Esophagus squamous epithelium (tissue), 4 donors: ENCODE data around the gene RIN3.
A peak's percentile ranks its signal among the peaks of the same experiment; 100 is the strongest.

ENCODE experiments used
- CTCF ChIP-seq, 6 experiments: fragments of 450-650 bp in 4 of 6; fragments of 200-600 bp in 2 of 6; sonication (generic) in 2 of 6; IDR thresholded peaks; one replicate each; pipeline ENCODE4 v1.5.1; 2016 to 2019; ENCODE audit warnings: antibody characterized with exemption in 6 of 6, mild to moderate bottlenecking in 4 of 6, moderate library complexity in 4 of 6
- POLR2A ChIP-seq, 4 donors: fragments of 450-650 bp; IDR thresholded peaks; one replicate each; pipeline ENCODE4 v1.6.1; 2017; ENCODE audit warnings: antibody characterized with exemption in 4 of 4, mild to moderate bottlenecking in 4 of 4, moderate library complexity in 3 of 4

DNA sequence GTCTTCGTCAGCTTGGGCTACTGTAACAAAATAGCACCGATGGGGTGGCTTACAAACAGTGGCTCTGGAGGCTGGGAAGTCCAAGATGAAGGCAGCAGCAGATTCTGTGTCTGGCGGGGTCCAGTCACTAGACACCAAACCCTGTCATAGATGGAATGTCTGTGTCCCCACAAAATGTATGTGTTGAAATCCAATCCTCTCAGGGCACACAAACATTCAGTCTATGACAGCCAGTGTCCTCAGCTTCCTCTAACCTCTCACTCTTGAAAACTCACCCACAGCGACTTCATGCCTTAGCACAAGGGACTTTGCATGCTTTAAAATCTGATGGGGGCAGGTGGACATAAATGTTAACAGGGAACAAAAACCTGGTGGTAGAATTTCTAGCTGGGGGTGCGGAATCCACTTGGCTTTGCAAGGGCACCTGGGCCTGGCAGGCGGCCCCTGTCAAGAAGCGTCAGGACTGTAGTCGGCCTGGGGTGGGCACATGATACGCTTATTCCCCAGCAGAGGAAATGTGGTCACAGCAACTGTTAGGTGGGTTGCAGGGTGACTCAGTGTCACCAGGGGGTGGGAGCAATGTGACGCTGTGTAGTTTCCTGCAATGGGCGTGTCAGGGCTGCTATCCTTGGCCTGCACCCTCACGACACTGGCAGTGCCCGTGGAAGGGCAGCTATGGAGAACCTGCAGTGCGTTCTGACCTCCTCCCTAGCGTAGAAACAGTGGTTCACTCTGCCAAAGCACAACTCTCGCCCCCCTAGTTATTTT, 17.7 kb downstream of the RIN3 start:
- no peak for TF ChIP-seq CTCF (IDR thresholded peaks at IDR 0.05)
- peak in 1 of 4 donors; percentile 32 for TF ChIP-seq POLR2A (IDR thresholded peaks at IDR 0.05)
